ENCODE results near the gene ALK.
A peak's percentile ranks its signal among the peaks of the same experiment; 100 is the strongest.

ALK gene

DNA sequence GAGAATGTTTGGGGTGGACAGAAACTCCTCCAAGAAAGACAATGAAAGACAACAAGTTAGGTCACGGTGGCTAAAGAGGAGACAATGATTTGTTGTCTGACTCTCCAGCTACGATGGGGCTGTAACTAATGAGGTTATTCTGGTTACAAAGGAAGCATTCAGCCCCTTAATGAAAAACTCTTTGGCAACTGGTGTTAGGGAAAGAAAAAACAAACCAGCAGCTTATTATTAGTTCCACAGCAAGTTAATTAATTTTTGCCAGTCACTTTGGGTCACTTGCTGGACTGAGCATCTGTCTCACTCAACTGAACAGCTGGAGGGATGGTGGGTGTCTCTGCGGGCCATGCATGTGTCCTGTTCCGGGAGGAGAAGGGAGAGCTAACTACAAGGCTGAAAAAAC is 263.7 kb downstream of the ALK start:
- DNase-seq (ENCODE audit: low read depth, low spot score) = no peak

DNA sequence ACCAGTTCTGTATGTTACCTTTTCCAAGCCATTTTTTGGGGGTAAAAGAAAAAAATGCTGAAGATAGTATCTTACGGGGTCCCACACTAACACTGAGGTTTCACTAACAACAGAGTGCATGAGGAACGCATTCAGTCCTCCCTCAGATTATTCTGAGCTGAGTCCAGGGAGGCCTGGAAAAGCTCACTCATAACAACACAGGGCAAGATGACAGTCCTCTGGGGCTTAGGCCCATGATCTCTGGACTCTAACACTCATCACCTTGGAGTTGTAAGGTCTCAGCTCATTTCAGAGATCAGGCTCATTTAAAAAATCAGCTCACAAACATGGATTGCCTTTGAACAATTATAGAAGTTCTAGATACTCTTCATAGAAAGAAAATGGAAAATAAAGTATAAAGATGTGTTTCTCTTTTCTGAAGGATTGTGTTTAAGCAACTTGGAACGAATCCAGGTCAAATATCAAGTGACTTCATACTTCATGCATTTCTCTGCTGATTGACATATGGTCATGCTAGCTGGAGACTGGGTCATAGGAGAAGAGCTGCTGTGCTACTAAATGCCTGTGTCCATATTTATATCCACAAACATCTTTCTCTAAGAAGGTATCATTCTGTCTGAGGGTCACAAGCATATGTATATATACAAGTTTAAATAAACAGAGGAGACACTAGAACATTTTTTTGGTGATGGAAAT is 265.8 kb downstream of the ALK start:
- no peak for DNase-seq (ENCODE audit: low read depth, low spot score)

DNA sequence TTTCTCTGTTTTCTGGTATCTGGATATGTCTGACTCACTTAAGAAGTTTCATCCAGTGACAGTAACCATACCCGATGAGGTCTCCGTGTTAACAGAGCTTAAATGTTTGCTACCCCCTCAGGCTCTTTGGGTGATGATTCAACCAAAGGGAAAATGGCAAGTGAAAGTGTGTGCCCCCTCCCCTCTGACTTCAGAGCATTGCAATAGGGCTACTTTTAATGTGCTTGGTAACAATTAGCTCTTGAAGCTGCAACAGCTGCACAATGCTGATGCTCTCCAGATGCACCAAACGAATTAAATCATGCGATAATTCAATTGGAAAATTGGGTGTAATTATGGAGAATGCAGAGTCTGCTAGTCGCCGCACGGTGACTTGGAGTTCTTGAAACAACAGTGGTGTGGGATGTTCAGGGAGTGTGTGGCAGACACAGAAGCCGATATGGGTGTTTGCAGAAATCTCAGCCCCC is 270.7 kb downstream of the ALK start:
- DNase-seq (ENCODE audit: low read depth, low spot score) = no peak

DNA sequence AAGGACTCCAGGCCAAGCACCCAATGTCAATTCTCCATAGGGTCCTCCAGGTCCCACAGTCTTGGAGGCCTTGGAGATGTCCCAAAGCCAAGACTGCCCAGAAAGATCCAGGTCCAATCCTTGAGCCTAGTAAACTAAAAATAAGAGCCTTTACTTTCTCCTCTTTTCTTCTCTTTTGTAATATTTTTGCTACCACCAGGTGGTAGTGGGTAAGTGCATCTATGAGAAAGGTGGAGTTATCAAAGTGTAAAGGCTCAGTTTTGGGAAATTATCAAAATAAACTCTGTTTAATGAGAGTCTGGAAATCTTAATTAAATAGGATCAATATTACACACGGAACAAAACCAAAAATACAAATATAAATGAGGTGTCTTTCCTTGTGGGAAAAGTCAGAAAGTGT is 276.4 kb downstream of the ALK start:
- DNase-seq (ENCODE audit: low read depth, low spot score) = no peak

DNA sequence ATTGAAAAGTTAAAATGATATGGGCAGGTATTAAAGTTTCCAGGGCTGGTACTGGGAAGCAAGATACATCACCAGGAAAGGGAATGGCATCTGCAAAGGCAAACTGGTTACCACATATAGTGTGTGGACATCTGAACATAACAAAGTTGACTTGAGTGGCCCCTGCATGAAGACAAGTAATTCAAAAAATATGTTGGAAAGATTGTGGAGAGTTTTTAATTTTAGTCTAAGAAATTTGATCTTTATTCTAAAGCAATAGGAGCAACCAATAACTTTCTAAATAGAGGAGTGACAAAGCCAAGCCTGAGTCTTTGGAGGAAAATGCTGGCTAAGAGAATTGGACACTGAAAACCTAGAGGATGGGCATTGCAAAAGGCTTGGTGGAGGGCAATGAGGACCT is 278.2 kb downstream of the ALK start:
- no peak for DNase-seq (ENCODE audit: low read depth, low spot score)

DNA sequence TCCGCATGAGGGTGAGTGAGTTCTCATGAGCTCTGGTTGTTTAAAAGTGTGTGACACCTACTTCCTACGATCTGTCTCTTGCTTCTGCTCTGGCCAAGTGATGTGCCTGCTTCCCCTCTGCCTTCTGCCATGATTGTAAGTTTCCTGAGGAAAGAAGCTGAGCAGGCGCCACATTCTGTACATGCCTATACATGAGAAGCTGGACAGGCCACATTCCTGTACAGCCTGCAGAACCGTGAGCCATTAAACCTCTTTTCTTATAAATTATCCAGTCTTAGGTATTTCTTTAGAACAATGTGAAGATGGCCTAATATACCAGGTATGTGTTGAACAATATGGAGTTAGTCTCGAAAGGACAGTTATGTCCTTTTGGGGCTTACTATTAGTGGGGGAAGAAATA is 281.0 kb downstream of the ALK start:
- DNase-seq (ENCODE audit: low read depth, low spot score) = no peak

DNA sequence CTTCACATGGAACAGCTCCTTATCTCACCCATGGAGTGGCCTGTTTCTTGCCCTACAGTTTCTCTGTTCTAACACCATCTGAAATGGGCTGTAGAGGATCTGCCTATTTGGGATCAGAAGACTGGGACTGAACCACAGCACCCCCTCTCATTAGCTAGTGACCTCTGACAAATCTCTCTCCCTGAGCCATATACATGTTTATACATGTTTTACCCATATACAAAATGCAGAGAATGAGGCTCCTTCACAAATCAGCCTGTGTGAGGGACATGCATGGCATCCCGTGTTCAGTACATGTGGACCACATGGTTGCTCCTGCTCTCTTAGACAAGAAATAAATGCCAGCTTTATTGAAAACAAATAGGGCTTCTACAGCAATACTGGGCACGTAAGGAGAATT is 282.7 kb downstream of the ALK start:
- no peak for DNase-seq (ENCODE audit: low read depth, low spot score)

DNA sequence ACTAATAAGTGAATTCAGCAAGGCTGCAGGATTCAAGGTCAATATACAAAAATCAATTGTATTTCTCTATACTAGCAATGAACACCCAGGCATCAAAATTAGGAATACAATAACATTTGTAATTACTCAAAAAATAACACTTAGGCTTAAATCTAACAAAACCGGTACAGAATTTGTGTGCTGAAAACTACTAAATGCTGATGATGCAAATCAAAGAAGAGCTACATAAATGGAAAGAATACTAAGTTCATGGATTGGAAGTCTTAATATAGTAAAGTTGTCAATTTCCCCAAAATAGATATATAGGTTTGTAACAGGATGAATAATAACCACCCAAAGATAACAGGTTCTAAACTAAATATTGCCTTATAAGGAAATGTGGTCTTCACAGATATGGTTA is 286.5 kb downstream of the ALK start:
- DNase-seq (ENCODE audit: low read depth, low spot score) = no peak

DNA sequence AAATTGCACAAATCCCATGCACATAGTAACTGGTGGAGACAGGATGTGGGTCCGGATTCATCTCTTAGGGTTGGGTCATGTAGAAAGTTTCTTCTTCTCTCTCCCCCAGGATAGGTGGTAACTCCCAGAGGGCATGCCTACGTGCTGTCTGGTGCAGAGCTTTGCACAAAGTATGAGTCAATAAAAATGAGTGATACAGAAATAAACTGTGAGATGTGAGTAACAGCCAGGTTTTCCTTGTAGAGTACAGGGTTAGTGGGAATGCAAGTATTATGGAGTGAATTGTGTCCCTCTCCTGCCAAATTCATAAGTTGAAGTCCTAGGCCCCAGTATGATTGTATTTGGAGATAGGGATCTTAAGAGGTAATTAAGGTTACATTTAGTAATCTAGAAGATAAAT is 289.4 kb downstream of the ALK start:
- no peak for DNase-seq (ENCODE audit: low read depth, low spot score)

DNA sequence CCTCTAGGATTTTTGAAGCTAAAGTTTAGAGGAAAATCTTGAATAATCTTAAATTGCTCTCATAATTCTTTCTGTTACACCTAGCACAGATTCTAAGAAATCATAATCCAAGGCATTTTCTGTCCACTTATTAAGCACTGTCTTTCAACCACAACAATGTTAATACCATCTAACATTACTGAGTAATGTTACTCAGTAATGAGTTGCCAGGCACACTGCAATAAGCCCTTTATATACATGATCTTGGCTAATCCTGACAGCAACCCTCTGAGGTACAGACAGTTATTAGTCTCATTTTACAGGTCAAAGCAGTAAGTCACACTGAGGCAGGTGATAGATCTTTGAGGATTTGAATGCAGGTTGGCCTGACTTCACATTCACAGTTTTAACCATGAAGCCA is 291.9 kb downstream of the ALK start:
- DNase-seq (ENCODE audit: low read depth, low spot score) = no peak

DNA sequence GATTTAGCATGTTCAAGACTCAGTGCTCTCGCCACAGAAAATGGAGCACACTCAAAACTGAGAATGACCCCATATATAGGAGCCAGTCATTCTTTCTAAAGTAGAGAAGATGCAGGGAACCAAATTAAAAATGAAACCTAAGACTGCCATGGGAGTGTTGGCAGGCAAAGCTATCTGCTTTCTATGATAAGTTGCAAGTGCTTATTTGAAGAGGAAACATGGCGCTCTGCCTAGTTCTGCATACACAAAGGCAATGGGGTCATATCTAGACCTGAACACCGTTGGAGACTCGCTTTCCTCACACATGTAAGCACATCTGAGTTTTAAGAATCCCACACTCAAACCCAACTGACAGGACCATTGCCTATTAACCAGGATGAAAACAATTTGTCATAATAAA is 292.5 kb downstream of the ALK start:
- no peak for DNase-seq (ENCODE audit: low read depth, low spot score)

DNA sequence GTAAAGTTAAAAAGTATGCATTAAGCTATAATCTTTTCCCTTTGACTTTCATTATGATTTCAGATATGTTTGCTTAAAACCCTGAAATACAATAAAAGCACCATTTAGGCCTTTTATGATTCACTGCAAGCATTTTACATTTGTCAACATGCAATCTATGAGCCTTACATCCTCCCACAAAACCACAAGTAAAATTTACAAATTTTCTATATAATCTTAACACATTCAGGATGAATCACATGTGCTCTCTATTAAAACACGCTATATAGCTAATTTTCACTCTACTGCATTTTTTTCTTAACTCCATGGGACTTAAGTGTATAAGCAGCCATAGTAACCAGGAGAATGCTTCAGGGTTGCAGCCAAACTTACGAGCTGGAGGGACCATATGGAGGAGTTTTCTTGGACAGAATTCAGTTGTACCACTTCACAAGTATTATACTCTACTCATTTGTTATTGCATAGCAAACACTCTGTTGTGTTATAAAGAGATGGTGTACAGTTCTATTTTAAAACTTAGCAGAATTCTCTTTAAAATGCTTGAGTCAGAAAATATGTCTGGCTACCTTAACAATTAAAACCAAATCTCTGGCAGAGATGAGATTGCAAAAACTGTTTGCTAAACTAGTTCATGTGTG is 293.2 kb downstream of the ALK start:
- DNase-seq (ENCODE audit: low read depth, low spot score) = no peak

DNA sequence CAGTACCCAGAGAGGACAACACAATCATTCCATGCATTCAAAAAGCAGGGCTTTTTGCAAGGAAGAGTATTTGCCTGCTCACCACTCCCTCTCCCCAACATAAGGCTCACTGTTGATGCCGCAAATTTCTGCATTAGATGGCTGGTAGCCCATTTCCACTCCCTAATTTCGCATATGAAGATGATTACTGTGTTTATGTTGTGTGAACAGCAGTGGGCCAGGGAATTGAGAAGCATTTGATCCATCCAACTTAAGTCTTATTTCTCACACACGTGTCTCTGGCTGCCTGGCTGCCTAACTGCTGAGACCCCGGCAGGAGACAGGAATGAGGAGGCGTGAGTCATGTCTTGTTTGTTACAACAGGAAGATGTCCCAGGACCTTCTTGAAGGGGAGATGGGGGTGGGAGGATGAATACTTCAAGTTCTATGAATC is 294.1 kb downstream of the ALK start:
- DNase-seq (ENCODE audit: low read depth, low spot score) = peak; percentile 3

DNA sequence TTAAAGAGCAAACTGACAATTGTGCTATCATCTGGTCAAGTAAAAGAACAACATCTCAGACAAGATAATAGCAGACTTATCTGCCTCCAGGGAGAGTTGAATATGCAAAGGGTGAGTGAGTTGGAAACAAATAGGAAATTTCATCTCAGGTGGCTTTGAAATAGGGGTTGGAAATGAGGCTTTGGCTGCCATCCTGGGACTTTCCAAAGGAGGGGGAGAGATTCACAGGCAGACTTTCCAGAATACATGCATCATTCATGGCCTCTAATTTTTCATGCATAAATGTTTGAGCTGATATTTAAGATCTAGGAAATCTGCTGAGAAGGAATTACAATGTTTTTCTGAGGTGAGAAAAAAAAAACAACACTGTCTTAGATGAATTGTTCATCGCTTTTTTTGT is 300.5 kb downstream of the ALK start:
- DNase-seq (ENCODE audit: low read depth, low spot score) = no peak

DNA sequence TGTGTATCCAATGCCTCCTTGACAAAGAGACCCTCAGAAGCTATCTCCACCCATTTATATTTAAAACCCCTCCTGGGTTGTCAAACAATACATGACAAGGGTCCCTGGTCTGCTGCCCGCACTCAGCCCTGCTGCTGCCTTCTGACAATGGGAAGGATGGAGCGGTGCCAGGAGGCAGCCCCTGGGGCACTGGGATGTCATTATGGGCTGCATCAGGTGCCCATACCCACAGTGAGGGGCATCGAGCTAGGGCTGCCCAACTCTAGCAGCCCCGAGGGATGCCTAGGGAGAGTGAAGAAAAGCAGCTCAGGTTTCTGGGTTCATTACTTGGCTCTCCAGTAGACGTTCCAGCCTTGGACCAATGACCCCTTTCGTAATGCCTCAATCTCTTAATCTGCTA is 301.7 kb downstream of the ALK start:
- DNase-seq (ENCODE audit: low read depth, low spot score) = no peak

DNA sequence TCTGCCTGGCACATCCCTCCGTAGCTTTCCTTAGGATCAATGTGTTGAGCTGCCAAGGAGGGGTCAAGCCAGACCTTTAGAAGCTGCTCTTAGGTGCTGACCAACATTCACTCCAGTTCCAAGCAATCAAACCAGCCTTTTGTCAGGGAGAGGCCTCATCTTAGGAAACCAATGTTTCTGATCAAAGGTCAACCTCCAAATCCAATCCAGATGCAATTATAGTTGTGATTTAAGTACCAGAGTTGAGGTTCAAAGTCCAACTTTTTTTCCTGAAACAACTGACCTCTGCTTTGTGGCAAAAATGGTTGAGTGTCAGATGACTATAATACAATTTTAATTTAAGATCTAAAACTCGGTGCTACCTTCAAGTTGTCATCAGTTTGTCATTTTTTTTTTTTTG is 303.4 kb downstream of the ALK start:
- DNase-seq (ENCODE audit: low read depth, low spot score) = no peak

DNA sequence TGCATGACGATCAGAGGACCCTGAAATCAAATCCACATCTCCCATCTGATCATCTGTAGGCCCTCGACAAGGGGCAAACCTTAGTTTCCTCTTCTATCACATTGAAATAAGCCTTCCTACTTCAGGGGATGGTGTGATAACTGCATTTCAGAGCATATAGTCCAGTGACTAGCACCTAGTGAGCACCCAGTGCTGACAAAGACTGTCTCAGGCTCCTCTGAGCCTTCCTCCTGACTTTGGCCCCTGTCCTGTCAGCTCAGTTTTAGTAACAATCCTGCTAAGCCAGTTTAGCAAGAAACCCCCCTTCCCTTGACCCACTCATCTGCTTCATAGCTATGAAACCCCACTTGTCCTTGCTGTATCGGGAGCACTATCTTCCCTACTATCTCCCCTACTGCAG is 304.0 kb downstream of the ALK start:
- DNase-seq (ENCODE audit: low read depth, low spot score) = no peak

DNA sequence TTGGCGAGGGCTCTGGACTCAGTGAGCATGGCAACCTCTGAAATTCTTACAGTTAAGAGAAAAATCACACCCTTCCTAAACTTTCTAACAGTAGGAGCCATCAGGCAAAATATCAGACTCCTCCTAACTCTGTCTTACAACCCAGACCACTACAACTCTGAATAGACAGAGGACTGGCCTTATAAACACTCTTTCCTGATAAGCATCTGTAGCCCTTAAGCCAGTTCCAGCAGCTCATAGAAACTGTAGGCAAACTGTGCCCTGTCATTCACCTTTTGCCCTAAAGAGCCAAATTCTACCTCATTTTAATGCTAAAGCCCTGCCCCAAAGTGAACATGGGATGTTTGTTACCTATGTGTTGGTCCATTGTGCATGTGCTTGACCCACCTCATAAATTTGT is 304.8 kb downstream of the ALK start:
- no peak for DNase-seq (ENCODE audit: low read depth, low spot score)

DNA sequence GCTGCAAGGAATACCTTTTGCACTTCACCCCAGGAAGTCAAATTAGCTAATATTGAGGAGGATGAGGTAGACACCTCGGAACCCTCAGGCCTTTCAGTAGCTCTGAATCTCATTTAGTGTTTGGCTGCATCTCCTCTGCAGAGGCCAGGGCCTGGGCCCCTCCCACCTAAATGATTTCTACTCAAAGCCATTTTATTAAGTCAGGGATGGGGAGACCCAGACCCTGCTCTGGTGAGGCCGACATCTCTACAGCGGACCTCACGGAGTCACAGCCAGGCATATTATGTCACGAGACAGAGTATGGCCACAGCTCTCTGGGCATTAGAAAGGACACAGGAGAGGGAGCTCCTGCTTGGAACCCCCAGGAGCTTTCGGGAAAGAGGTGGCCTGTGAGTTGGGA is 305.5 kb downstream of the ALK start:
- DNase-seq (ENCODE audit: low read depth, low spot score) = no peak

DNA sequence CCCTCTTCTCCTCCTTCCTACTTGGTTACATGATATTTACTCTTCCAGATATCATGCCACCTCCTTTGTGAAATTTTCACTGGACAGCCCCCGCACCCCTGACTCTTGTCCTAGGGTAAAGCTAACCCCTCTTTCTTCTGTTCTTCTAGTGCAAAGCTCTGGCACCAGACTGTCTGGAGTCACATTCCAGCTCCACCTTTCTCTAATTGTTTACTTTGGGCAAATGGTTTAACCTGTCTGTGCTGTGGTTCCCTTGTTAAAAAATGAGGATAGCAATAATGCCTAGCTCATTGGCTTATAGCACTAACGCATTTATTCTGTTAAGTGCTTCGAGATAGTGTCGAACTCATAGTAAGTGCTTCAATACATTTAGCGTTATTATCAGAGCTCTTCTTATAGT is 306.2 kb downstream of the ALK start:
- no peak for DNase-seq (ENCODE audit: low read depth, low spot score)

DNA sequence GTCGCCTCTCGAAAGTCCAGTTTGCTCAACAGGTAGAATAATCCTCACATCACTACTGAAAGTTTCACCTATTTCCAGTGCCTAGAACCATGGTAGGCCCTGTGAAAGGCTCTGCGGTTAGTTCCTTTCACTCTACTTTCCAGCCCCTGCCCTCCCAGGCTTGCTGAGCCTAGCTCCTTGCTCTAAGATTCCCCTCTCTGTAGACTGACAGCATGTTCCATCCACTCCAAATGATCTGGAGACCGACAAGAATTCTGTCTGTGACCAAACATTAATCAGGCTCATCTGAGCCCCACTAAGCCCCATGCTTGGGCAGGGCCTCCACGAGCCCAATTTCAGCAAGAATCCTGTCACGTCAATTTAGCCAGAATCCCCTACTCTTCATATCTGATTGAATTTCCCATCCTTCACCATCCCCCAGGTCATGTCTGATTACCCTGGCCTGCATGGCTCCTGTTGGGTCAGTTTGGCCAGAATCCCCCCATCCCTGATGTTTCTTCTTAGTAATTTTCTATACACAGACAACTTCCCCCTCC is 307.0 kb downstream of the ALK start:
- no peak for DNase-seq (ENCODE audit: low read depth, low spot score)

DNA sequence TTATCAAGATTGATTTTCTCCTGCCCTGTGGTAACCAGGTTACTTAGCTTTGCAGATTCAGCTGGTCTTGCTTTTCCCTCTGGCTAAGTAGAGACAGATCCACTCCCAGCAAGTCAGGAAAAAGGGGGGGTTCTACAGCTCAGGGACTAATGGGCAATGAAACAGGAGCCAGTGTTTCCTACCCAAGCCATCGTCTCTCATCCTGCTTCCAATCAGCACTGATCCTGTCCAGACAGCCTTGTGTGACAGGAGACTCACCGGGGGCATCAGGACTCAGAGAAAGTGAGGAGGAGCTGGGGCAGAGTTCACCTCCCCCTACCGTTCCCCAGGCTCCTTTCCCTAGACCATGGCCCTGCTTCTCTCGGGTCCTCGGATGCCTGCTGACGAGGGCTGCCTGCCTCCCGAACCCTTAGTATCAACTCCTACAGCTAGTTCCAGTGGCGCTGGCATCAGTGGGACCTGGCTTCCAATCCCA is 307.6 kb downstream of the ALK start:
- DNase-seq (ENCODE audit: low read depth, low spot score) = no peak

DNA sequence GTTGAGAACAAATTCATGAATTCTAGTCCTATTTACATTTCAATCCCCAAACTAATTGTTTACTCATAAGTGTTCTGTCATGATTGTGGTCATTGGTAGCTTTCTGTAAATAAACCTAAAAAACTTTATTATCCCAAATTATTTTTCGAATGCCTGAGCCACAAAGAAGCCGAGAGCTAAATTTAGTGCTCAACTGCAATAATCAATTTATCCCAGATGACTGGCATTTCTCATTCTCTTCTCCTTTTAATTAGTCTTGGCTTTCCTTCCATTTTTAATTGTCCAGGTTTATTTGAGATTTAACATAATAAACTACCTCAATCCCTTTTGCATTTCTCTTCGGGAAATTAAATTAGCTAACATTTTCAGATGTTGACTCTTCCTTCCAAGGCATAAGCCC is 308.3 kb downstream of the ALK start:
- DNase-seq (ENCODE audit: low read depth, low spot score) = no peak
